Ectodermal cell (in vitro differentiated cells): ENCODE measurements around the gene SLC4A9.
"Not testable (repeated sequence)": the region's sequence is repeated elsewhere in the genome, so short reads cannot be mapped to it uniquely, and the experiment has no call there.

Source experiments
- H3K27ac ChIP-seq: 2 replicates; pipeline ENCODE4 v1.7.0; 2013; ENCODE audit warnings: mild to moderate bottlenecking, low read depth, low read length; ENCODE audit not compliant: insufficient read depth, poor library complexity, severe bottlenecking
- H3K27me3 ChIP-seq: 2 replicates; pipeline ENCODE4 v1.7.0; 2013; ENCODE audit warnings: mild to moderate bottlenecking, low read length; ENCODE audit not compliant: insufficient read depth, control insufficient read depth, poor library complexity, severe bottlenecking
- H3K36me3 ChIP-seq: one replicate; pipeline ENCODE4 v1.7.0; 2013; ENCODE audit warnings: low read length; ENCODE audit not compliant: control insufficient read depth, insufficient read depth
- H3K4me1 ChIP-seq: one replicate; pipeline ENCODE4 v1.7.0; 2013; ENCODE audit warnings: low read length; ENCODE audit not compliant: control insufficient read depth, insufficient read depth
- H3K4me3 ChIP-seq: 2 replicates; pipeline ENCODE4 v1.7.0; 2013; ENCODE audit warnings: low read depth, low read length, control low read depth; ENCODE audit not compliant: insufficient read depth
- H3K9me3 ChIP-seq: 2 replicates; pipeline ENCODE4 v1.7.0; 2013; ENCODE audit warnings: mild to moderate bottlenecking, low read length, moderate library complexity; ENCODE audit not compliant: control insufficient read depth
- WGBS, 2 experiments: methylation state at CpG; one replicate each; pipeline ENCODE4 v1.1.7; 2013; ENCODE audit warnings: missing lambda C conversion rate in 2 of 2; 5-methylcytosine and 5-hydroxymethylcytosine counted together

The SLC4A9 gene

GRCh38 chr5:140418862-140419520, 59.0 kb downstream of the SLC4A9 start:
- Histone ChIP-seq H3K4me1 (no peaks in the 10 kb centered on the region), H3K27ac (no peak overlapping the region), H3K4me3 (no peak overlapping the region), H3K27me3 (no peaks in the 10 kb centered on the region), H3K9me3 (no peaks in the 10 kb centered on the region), H3K36me3 (no peaks in the 10 kb centered on the region)
- 92 to 100% methylated on average over 1 of the region's 1 CpG for WGBS, 2 experiments

- H3K36me3 ChIP-seq = no peaks in the 10 kb centered on the region
- WGBS, 2 experiments = 94 to 97% methylated on average over 2 to 4 of the region's 4 CpGs
- H3K4me3 ChIP-seq = no peak overlapping the region
- H3K4me1 ChIP-seq = no peaks in the 10 kb centered on the region
- H3K27me3 ChIP-seq = no peaks in the 10 kb centered on the region
- no peak overlapping the region for H3K27ac ChIP-seq
- no peaks in the 10 kb centered on the region for H3K9me3 ChIP-seq
These were observed 60.2 kb downstream of the SLC4A9 start for GRCh38 chr5:140420226-140420570.

- H3K27ac ChIP-seq = no peak overlapping the region
- H3K4me3 ChIP-seq = no peak overlapping the region
- 98 to 99% methylated on average over 5 of the region's 5 CpGs for WGBS, 2 experiments
These were observed 60.8 kb downstream of the SLC4A9 start for GRCh38 chr5:140420665-140421361.

DNA sequence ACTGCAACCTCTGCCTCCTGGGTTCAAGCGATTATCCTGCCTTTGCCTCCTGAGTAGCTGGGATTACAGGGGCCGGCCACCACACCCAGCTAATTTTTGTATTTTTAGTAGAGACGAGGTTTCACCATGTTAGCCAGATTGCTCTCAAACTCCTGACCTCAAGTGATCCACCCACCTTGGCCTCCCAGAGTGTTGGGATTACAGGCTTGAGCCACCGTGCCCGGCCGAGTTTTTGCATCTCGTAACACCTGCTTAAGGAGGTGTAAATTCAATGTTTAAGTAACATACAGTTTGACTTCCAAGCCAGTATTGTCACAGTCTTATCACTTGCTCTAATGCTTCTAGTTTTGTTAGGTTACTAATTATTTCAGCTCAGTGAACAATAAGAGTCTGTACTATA, 61.4 kb downstream of the SLC4A9 start:
- not testable (repeated sequence) for H3K4me1 ChIP-seq, H3K36me3 ChIP-seq, H3K27ac ChIP-seq, H3K9me3 ChIP-seq, H3K27me3 ChIP-seq, H3K4me3 ChIP-seq
- WGBS, 2 experiments = 88 to 92% methylated on average over 7 of the region's 7 CpGs

More at GRCh38 chr5:140420665-140421361, 60.8 kb downstream of the SLC4A9 start:
- Histone ChIP-seq H3K27me3 (no peaks in the 10 kb centered on the region), H3K36me3 (no peaks in the 10 kb centered on the region), H3K9me3 (no peaks in the 10 kb centered on the region), H3K4me1 (no peaks in the 10 kb centered on the region)

DNA sequence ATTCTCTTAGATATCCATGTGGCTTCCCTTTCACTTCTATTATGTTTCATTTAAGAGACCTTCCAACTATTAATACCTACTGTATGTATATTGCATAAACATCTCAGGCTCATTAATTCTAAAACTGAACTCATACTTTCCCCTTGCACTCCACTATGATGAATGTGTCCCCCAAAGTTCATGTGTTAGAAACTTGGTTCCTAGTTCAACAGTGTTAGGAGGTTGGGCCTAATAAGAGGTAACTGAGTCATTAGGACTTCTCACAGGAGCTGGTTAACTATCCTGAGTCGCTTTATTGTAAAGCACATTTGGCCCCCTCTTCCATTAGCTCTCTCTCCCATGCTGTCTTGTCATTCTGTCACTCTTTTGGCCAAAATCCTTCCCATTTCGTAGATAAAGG, 63.6 kb downstream of the SLC4A9 start:
- Histone ChIP-seq H3K27ac (no peak overlapping the region), H3K9me3 (no peaks in the 10 kb centered on the region), H3K27me3 (no peaks in the 10 kb centered on the region), H3K4me1 (no peaks in the 10 kb centered on the region), H3K4me3 (no peak overlapping the region), H3K36me3 (no peaks in the 10 kb centered on the region)
- 92 to 95% methylated on average over 2 of the region's 2 CpGs for WGBS, 2 experiments

DNA sequence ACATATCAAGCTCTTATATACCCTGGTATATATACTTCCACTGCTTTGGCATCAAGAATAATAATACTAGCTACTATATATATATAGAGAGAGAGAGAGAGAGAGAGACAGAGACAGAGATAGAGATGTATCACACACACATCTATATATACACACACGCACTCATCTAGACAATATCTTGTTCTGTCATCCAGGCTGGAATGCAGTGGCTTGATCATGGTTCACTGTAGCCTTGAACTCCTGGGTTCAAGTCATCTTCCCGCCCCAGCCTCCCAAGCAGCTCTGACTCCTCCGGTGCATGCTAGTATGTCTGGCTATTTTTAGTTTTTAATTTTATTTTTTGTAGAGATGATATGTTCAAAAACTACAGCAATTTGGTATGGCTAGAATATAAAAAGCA, 64.1 kb downstream of the SLC4A9 start:
- Histone ChIP-seq H3K27me3 (no peaks in the 10 kb centered on the region), H3K36me3 (no peaks in the 10 kb centered on the region), H3K4me3 (no peak overlapping the region), H3K9me3 (no peaks in the 10 kb centered on the region), H3K4me1 (no peaks in the 10 kb centered on the region), H3K27ac (no peak overlapping the region)
- WGBS, 2 experiments = 70 to 76% methylated on average over 2 to 3 of the region's 3 CpGs
